CD1c-positive myeloid dendritic cell (primary cell): ENCODE results near the gene DIS3L.
"Not testable (repeated sequence)": the region's sequence is repeated elsewhere in the genome, so short reads cannot be mapped to it uniquely, and the experiment has no call there.

ENCODE experiments used
- DNase-seq: peaks from one replicate; pipeline ENCODE4 v3.0.0-alpha.2; 2016; ENCODE audit errors: extremely low spot score

Gene DIS3L

DNA sequence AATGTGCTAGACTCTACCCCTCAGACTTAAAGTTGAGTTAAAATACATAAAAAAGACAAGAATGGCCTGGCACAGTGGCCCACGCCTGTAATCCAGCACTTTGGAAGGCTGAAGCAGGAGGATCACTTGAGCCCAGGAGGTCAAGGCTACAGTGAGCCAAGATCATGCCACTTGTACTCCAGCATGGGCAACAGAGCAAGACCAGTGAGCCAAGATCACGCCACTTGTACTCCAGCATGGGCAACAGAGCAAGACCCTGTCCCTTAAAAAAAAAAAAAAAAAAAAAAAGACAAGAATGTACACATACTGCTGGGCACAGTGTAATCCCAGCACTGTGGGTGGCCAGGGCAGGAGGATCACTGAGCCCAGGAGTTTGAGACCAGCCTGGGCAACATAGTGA is 17.4 kb downstream of the DIS3L start:
- no peak for DNase-seq

DNA sequence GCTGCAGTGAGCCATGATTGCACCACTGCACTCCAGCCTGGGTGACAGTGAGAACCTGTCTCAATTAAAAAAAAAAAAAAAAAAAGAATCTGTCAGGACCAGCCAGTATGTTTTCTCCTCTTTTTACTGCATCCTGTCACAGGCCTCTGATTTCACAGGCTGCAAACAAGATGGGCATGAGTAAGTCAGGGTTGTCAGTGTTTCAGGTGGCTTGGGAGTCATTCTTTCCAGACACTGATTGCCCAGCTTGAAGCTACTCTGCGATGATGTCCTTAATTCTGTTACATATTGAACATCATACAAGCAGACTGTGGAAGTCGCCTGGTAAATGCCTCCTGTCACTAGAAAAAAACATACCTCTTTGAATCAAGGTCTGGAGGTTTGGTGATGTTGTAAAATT is 18.8 kb downstream of the DIS3L start:
- no peak for DNase-seq

DNA sequence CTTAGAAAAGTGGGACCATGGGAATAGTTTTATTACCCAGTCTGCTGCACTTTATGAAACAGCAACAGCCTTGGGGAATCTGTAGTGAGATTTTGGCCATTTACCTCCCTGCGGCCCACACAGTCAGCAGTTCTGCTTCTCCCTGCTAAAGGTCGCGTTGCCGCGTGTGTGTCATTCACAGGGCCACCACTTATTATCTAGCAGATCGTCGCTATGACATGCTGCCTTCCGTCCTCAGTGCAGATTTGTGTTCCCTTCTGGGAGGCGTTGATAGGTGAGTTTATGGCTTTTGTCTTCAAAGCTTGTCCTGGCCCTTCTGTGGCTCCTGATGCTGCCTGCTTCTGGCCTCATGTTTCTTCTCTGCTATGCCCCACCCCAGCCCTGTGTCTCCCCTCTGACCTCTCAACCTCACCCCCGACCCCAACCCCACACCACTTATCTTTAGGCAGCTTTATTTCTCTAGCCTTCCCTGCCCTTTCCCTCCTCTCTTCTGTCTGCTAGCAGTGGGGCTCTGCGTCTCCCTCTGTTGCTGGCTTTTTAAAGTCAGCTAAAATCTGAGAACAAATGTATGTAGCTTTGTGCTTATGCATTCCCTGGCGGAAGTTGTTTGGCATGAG is 30.1 kb downstream of the DIS3L start:
- DNase-seq = no peak

DNA sequence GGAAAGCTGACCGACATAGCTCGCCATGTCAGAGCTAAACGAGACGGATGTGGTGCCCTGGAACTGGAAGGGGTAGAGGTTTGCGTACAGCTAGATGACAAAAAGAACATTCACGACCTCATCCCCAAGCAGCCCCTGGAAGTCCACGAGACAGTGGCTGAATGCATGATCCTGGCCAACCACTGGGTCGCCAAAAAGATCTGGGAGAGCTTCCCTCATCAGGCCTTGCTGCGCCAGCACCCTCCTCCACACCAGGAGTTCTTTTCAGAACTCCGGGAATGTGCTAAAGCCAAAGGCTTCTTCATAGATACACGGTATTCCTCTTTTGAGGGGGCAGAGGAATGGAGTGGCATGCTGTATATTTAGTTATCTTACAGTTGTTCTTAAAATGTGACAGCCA is 32.7 kb downstream of the DIS3L start:
- no peak for DNase-seq

DNA sequence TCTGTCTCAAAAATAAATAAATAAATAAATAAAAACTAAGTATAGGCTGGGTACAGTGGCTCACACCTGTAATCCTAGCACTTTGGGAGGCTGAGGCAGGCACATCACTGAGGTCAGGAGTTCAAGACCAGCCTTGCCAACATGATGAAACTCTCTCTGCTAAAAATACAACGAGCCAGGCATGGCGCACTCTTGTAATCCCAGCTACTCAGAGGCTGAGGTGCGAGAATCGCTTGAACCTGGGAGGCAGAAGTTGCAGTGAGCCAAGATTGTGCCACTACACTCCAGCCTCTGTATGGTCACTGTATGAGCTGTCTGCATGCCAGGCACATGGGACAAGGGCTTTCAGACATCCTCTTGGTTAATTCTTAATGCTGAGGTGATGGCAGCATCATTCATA is 34.4 kb downstream of the DIS3L start:
- DNase-seq = no peak

DNA sequence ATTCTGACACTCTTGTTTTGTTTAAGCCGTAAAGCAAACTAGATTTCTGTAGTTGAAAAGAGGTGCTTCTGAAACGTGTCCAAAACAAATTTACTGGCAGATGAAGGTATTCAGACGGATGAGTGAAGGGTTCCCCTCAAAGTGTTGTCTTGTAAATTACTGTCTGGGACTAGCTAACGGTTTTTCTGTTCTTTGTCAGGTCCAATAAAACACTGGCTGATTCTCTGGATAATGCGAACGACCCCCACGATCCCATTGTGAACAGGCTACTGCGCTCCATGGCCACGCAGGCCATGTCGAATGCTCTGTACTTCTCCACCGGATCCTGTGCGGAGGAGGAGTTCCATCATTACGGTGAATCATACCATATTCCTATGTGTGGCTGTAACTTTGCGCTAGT is 35.4 kb downstream of the DIS3L start:
- no peak for DNase-seq

DNA sequence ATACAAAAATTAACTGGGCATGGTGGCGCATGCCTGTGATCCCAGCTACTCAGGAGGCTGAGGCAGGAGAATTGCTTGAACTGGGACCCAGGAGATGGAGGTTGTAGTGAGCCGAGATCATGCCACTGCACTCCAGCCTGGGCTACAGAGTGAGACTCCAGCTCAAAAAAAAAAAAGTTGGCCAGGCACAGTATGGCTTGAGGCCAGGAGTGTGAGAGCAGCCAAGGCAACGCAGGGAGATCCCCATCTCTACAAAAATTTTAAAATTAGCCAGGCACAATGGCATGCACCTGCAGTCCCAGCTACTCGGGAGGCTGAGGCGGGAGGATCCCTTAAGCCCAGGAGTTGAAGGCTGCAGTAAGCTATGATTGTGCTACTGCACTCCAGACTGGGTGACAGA is 55.2 kb downstream of the DIS3L start:
- not testable (repeated sequence) for DNase-seq

DNA sequence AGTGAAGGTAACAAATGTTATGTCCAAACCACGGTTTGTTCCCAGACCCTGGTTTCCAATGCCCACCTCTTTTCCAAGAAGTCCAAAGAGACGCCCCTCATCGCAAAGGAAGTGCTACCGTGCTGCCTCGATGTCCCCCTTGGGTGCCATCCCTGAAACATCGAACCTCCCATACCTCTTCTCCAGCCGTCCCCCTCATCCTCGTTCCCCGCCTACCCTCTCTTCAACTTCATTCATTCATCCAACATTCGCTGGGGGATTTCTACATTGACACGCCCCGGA is 62.6 kb downstream of the DIS3L start:
- no peak for DNase-seq

DNA sequence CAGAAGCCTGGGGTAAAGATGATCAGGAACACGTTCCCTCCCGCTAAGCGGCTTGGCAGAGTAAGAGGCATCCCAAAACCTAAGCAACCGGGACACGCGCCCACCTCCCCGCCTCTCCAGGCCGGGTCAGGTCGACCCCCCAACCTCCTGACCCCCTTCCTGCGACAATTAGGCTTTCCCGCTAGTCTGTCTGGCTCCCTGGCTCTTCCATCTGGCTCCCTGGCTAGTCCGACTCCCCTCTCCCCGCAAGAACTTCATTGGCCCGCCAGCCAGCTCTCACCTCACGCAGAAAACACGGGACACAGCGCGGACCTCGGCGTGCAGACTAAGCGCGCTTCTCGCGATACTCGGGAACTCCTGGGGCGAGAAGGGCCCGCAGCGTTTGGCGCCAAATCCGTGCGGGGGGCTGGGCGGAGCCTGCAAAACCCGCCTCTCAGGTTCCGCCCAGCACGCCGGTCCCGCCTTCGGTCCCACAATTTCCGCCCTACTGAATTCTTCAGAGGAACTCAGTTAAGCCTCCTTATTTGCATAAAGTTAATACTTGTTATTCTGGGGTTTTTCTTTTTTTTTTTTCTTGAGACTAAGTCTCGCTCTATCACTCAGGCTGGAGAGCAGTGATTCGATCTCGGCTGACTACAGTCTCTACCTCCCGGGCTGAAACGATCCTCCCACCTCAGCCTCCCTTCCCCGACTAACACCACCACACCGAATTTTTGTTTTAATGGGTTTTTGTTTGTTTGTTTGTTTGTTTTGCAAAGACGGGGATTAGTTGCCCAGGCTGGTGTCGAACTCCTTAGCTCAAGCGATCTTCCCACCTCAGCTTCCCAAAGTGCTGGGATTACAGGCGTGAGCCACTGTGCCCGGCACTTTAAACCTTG is 63.2 kb downstream of the DIS3L start, which contains the start of gene TIPIN:
TSS of gene TIPIN (minus strand) at position 327 of the 878 bp plus-strand sequence. CDS start 3,738 bp downstream, outside the sequence.
- peak; percentile 98 for DNase-seq

DNA sequence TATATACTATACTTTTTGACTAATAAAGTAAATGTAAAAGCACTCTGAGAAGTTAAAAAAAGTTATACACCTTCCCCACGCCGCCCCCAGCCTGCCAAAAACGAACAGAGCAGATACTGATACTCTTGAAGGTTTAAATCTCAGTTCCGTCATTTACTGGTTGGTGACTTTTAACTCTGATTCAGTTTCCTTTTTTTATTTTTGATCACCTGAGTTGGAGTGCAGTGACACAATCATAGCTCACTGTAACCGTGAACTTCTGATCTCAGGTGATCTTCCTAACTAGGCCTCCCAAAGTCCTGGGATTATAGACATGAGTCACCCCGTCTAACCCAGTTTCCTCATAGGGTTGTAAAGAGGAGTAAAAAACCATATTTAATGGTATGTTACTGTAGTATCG is 66.4 kb downstream of the DIS3L start:
- DNase-seq = no peak

DNA sequence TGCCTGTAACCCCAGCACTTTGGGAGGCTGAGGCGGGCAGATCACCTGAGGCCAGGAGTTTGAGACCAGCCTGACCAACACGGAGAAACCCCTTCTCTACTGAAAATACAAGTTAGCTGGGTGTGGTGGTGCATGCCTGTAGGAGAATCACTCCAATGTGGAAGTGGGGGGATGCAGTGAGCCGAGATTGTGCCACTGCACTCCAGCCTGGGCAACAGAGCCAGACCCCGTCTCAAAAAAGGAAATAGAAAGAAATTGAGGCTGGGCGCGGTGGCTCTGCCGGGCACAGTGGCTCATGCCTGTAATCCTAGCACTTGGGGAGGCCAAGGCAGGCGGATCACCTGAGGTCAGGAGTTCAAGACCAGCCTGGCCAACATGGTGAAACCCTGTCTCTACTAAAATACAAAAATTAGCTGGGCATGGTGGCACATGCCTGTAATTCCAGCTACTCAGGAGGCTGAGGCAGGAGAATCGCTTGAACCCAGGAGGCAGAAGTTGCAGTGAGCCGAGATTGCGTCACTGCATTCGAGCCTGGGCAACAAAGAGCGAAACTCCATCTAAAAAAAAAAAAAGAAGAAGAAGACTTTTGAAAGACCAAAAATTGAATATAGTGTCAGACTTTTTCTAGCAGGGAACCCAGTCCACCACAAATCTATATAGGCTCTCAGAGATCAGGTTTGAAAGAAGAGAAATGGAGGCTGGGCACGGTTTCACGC is 68.5 kb downstream of the DIS3L start:
- peak; percentile 8 for DNase-seq

DNA sequence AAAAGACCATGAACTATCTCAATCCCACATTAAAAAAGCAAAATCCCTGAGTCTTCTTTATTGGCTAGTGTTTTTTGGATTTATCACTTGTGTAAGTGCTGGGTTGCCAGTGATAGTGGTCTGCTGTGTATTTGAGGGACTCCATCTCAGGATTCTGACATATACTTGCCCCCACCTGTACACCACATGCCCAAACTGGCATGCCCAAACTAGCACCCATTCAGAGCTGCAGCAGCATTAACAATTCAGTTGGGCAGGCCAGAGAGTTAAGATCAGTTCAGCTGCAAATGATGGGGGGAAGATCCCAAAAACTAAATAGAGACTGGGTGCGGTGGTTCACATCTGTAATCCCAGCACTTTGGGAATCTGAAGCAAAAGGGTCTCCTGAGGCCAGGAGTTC is 69.4 kb downstream of the DIS3L start:
- DNase-seq = no peak

DNA sequence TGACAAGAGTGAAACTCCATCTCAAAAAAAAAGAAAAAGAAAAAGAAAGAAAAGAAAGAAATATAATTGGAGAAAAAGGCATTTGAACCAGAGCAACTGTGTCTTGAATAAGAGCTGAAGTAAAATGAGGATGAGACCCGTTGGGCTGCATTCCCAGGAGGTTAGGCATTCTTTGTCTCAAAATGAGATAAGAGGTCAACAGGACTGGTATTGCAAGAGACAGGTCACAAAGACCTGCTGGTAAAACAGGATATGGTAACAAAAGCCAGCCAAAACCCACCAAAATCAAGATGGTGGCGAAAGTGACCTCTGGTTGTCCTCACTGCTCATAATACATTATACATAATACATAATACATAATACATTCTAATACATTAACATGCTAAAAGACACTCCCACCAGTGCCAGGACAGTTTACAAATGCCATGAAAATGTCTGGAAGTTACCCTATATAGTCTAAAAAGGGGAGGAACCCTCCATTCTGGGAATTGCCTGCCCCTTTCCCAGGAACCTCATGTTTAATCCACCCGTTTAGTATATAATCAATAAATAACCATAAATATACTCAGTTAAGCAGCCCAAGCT is 71.7 kb downstream of the DIS3L start:
- no peak for DNase-seq

DNA sequence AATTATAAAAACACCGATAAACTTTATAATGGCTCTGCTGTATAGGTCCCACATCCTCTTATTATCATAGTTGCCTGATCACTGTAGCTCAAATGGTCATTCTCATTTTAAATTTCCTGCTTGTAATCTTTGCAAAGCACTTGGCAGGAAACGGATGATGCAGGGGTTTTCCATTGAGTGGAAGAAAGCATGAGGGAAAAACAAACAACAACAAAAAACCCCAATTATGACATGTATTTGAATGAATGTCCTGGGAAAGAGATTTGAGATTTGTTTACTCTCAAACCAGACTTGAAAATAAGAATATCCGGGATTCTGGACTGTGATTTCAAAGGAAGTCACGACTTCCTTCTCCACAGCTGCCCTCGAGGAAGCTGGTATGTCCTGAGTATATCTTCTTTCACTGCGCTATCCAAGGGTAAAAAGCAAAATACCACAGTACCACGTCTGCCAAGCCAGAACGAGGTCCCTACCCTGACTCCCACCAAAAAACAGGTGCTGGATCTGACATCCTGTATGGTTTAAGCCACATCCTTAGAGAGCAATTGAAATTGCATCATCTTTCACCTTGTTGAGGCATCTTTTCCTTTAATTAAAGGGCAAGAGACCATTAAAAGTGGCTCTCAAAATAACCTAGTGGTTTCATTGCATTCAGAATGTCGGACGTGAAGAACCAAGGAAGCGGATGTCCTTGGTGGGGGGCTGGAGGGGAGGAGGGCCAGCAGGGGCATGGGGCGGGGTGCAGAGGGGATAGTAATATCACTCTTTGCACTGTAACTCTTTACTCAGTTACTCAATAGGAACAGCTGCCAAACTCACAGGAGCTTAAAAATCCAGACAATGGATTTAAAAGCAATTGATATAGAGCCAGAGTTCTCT is 76.6 kb downstream of the DIS3L start:
- DNase-seq = peak; percentile 34

DNA sequence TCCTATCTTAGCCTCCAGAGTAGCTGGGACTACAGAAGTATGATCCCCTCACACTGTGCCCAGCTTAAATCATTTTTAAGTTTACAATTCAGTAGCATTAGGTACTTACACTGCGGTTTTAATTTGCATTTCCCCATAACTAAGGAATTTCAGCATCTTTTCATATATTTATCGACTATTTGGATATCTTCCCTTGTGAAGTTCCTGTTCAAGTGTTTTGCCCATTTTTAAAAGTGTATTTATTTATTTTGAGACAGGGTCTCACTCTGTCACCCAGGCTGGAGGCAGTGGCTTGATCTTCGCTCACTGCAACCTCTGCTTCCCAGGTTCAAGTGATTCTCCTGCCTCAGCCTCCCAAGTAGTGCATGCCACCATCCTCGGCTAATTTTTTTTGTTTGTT is 80.8 kb downstream of the DIS3L start:
- DNase-seq = no peak

DNA sequence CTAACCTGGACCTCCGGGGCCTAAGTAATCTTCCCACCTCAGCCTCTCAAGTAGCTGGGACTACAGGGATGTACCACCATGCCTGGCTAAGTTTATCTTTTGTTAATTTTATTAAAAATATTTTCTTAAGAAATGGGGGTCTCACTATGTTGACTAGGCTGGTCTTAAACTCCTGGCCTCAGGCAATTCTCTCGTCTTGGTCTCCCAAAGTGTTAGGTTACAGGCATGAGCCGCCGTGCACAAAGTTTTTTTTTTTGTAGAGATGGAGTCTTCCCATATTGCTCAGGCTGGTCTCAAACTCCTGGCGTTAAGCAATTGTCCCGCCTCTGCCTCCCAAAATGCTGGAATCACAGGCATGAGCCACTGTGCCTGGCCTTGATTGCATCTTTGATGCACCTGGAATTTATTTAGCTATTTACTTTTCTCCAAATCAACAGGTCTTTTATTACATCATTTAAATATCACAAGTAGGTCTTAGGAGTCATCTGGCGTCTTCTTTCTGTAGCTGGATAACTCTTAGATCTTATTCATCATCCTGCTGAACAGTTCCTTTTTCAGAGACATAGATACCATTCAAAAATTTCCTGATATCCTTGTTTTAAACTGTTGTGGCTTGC is 85.6 kb downstream of the DIS3L start:
- DNase-seq = no peak

DNA sequence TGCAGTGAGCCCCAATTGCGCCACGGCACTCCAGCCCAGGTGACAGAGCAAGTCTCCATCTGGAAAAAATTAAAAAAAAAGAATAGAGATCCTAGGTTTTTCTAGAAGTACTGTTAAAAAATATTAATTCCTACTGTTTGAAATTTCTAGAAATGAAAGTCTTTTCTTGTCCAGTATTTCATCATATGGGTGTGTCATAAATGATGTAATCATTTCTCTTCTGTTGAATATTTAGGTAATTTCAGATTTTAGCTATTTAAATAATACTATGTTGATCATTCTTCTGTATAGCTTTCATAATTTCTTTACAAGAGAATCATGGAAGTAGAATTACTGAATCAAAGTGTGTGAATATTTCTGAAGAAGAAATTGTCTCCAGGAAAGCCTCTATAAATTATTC is 88.0 kb downstream of the DIS3L start:
- DNase-seq = peak; percentile 31
